SIG-M5 treated with dmso at 0.1 percent for 504 hours (cell line): Measurements from ENCODE around the gene ADPRHL1.

ENCODE experiments used
- DNase-seq: peaks from one replicate; lab custom pipeline; 2025; ENCODE audit not compliant: unreplicated experiment; lab: John Stamatoyannopoulos, UW

The ADPRHL1 gene

DNA sequence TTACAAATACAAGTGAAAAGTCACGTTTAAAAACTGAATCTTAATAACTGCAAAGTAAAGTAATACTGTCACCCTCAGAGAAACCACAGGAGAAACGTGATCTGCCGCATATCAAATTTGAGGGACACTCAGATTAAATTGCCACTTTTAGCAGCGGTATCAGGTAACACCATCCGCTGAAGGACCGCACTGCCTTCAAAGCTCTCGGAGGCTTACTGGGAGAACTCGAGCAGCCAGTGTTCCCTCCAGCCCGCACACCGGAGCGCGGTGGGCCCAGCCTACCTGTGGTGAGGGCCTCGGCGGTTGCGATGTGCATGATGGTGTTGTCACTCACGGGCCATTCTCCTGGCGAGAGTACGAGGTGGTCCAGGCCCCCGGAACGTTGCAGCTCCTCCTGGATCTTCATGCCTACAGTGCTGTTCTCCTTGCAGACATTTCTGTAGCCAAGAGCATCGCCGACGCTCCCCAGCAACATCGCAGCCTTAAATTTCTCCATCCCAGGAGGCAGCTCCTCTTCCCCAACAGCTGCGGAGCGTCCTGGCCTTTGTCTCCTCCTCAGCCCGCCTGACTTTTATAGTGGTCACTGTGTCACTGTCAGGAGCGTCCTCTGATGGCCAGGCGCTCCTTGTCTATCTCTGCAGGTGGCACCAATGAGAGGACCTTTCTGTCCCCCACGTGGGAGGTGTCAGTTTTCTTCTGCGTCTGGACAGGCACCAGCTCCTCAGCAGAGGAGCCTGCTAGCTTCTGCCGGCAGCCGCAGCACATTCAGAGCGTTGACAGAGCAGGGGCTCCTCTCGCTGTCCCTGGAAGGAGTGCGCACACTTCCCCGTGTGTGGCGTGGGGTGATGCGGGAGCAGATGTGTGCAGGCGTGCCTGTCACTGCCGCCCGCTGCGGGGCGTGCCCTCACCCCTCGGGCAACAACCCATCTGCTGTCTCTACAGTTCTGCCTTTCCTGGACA lies at the start of gene ADPRHL1:
TSS of gene ADPRHL1 (minus strand) at position 547 of the 960 bp plus-strand sequence. CDS start at position 496, 51 bp downstream.
- no peak for DNase-seq

- DNase-seq, result no peak
Measured at GRCh38 chr13:113502686-113503085, 49.4 kb upstream of the ADPRHL1 start.

DNA sequence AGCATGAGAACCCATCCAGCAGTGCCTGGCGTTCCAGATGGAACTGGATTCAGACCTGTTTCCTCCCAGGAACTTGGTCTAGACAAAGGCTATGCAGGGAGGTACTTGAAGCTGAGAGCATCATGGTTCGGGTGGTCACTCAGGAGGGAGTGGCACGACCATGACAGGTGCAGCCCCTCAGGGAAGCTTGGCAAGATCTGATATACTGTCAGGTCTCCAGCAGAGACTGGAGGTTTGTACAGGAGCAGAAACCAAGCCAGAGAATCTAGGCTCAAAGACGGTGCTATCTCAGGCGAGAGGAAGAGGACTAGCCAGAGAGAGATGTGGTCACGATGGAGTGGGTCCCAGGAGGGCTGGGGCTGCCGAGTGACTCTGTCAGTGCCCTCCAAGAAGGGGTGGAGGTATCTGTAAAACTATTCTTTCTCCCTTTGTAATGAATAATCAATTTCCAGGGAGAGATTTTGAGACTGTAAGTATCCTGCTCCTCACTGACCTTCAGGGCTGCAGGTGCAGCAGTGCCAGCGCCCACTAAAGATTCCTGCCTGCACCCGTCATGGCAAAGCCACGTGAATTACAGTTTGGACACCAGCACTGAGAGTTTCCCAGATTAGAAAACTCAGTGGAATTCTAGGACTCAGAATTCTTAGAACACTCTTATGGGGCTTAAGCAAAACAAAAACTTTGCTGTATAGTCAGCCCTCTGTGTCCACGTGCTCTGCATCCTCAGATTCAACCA lies 47.4 kb upstream of the ADPRHL1 start:
- no peak for DNase-seq

- DNase-seq, result no peak
Measured at GRCh38 chr13:113499936-113500335, 46.6 kb upstream of the ADPRHL1 start.

- DNase-seq, result no peak
Measured at GRCh38 chr13:113498905-113499304, 45.6 kb upstream of the ADPRHL1 start.

DNA sequence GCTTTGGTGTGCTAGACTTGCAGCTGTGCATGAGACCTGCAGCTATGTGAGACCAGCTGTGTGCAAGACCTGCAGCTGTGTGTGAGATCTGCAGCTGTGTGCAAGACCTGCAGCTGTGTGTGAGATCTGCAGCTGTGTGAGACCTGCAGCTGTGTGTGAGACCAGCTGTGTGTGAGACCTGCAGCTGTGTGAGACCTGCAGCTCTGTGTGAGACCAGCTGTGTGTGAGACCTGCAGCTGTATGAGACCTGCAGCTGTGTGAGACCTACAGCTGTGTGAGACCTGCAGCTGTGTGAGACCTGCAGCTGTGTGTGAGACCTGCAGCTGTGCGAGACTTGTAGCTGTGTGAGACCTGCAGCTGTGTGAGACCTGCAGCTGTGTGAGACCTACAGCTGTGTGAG lies 43.9 kb upstream of the ADPRHL1 start:
- no peak for DNase-seq

- DNase-seq, result no peak
Measured at GRCh38 chr13:113495494-113496210, 42.4 kb upstream of the ADPRHL1 start.

DNA sequence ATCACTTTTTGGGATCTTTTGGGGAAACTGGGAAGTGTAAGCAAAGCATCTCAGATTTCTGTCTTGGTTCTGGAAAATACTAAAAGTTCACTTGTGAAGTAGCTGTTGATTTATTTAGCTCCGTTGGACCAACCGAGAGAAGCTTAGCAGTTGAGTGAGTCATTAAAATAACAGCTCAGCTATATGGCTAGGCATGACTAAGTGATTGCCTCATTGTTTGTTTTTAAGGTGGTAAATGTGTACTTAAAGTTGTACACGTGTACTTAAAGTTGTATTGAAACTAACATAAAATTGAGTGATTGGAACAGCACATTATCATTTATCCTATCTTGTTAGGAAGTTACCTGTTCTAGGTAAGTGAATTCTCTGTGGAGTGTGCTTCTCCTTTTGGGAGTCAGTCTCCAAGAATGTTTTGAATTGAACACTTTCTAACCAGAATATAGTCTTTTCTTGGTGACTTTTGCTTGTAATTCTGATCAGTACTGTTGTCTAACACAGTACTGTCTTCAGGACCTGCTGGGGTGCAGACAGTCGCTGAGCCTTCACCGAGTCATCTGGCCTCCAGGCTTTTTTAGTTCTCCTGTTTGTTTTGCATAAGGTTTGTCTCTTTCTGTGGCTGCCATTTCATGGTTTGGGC lies 40.1 kb upstream of the ADPRHL1 start:
- DNase-seq, result peak; percentile 83

DNA sequence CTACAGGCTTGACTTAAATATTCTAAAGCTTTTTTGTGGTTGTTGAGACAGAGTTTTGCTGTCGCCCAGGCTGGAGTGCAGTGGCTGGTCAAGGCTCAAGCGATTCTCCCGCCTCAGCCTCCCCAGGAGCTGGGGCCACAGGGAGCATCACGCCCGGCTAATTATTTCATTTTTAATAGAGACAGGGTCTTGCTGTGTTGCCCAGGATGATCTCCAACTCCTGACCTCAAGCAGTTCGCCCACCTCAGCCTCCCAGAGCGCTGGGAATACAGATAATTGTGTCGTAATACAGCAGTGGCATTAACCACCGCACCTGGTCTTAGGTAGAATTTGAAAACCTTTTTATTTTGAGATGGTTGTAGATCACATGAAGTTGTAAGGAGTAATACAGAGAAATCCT lies 38.7 kb upstream of the ADPRHL1 start:
- no peak for DNase-seq

DNA sequence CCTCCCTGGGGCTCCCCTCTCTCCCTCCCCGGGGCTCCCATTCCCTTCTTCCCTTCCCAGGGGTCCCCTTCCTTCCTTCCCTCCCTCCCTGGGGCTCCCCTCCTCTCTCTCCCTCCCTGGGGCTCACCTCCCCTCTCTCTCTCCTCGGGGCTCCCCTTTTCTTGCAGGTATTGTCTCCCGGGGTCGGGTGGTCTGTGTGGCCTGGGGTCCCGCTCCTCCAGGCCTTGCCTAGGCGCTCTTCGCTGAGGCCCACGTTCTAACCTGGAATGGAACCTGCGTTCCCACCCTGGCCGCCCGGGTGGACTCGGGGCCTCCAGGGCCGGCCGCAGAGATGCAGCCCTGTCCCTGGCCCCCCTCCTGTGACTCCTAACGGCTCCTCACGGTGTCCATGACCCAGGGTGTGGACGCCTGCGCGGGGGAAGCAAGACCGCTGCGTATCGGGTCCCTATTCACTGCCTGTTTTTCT lies 38.2 kb upstream of the ADPRHL1 start:
- DNase-seq, result no peak

- DNase-seq, result peak; percentile 75
Measured at GRCh38 chr13:113490496-113491417, 37.5 kb upstream of the ADPRHL1 start, which contains the start of gene DCUN1D2. Gene DCUN1D2 (minus strand): TSS chr13:113490711. CDS start chr13:113490669, 42 bp downstream.

DNA sequence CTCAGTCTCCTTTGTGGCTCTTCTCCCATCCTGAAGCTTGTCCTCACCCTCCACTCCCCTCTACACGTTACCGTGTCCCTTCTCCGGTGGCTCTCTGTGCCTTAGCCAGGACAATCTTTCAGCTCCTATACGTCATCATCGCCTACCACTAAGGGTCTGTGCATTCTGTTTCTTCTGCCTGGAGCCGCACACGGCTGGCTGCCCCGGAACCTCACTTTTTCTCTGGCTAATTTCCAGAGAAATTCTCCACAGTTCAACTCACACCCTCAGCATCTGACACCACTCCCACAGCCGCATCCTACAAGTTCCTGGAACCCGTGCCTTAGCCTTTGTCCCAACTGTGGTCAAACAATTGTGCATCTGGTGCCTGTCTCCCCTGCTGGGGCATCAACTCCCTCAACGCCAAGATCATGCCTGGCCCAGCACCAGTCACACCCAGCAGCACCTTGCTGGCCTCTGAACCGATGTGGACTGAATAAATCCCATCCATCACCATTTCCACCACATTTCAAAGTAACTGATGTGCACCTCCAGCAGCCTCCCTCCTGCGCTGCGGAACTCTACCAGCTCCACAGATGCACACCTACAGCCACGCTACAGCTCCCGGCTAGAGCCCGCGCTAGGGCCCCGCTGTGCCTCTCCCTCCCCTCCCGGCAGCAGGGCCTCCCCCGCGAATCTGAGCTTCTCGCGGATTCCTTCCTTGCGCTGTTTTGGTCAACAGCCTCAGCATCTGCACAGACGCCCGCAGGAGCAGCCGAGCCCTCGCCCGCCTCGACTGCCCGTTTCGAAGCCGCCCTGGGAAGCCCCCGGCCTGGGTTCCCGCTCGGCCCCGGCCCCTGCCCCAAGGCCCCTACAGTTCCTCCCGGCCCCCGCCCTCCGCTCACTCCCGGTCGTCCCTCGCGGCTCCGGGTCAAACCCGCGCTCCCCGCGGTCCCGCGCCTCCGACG lies 36.5 kb upstream of the ADPRHL1 start:
- peak; percentile 59 for DNase-seq

DNA sequence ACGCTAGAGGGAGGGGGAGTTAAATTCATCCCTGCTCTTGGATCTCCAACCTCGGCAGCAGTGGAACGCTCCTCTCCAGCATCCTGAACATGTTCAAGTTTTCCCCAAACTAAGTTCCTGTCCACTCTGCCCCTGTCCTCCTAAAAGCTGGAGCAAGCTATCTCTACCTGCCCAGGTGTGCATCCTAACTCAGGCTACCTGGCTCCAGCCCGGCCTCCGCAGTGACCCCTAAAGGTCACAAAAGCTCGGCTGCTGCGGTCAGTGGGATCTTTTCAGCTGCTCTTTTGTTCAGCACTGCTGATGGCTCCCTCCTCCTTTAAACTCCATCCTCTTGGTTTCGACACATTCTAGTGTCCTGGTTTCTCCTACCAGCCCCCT lies 35.9 kb upstream of the ADPRHL1 start:
- DNase-seq, result no peak

- peak; percentile 13 for DNase-seq
Measured at GRCh38 chr13:113488283-113488682, 35.0 kb upstream of the ADPRHL1 start.

DNA sequence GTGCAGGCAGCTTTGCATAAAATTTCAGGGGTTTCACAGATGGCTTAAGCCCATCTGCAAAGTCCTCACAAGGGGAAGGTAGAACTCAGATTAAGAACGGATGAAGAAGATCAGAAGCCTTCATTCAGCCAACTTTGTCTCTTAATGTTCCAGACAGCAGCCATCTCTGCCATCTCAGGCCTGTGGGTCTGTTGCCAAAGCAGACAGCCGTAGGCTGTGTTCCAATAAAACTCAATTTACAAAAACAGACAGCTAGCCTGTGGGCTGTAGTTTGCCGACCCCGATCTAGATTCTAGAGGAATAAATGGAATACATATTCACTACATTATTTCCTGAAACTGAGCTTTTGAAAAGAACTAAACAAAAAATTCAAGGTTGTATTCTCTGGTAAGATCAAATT lies 33.4 kb upstream of the ADPRHL1 start:
- no peak for DNase-seq

DNA sequence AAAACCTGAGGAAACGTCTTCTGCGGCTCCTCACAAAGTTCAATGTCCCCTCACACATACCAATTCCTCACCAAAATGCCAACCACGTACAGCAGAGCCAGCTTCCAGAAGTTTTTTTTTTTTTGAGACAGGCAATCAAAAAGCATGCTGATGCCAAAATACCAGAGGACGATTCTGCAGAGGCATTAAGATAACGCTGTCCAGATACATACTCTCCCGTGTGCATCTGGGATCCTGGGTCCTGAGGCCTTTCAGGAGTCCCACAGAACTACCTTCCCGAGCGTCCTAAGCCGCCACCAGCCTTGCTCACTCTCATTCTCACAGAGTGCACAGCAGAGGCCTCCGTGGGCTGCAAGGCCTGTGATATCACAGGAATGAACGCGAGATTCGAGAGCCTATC lies 32.3 kb upstream of the ADPRHL1 start:
- DNase-seq, result no peak

GRCh38 chr13:113483504-113484293 lies 30.4 kb upstream of the ADPRHL1 start:
- DNase-seq, result no peak

GRCh38 chr13:113483081-113483480 lies 29.8 kb upstream of the ADPRHL1 start:
- DNase-seq, result no peak
